ENCODE results near the gene GMIP.

Gene GMIP

GRCh38 chr19:19579533-19580361 is 63.7 kb downstream of the GMIP start:
- in situ Hi-C loops (cut with MboI; ENCODE audit: low sequenced_read_pairs), result no loop called here
